Heart right ventricle (tissue), 16 donors: Measurements from ENCODE around the gene PLCL2. TPM values are rescaled to one million over a fixed set of nuclear protein-coding genes. Genes with fewer than 3 reads are reported as not detected.
A peak's percentile ranks its signal among the peaks of the same experiment; 100 is the strongest.

ENCODE experiments used
- ATAC-seq, 8 donors: fragments of 200-7000 bp; cut with Tn5 transposase; one replicate each; pipeline ENCODE4 v1.9.1; 2020; ENCODE audit warnings: mild to moderate bottlenecking in 8 of 8, moderate library complexity in 8 of 8, moderate number of reproducible peaks in 1 of 8
- DNase-seq, 2 donors: peaks; one replicate each; pipeline ENCODE4 v3.0.0-alpha.2; 2020
- H3K27ac ChIP-seq, 10 donors: fragments of 200-600 bp; sonication (generic) in 2 of 10; one replicate each; pipeline versions ENCODE4 v1.5.0 to v1.8.0; 2020 to 2022; ENCODE audit warnings: mild to moderate bottlenecking in 3 of 10
- H3K27me3 ChIP-seq, 7 donors: fragments of 200-600 bp; one replicate each; pipeline ENCODE4 v1.8.0; 2021 to 2022; ENCODE audit warnings: mild to moderate bottlenecking in 2 of 7
- H3K36me3 ChIP-seq, 9 donors: fragments of 200-600 bp; sonication (generic) in 1 of 9; one replicate each; pipeline versions ENCODE4 v1.5.0 to v1.8.0; 2020 to 2022; ENCODE audit warnings: mild to moderate bottlenecking in 2 of 9
- H3K4me1 ChIP-seq, 9 donors: fragments of 200-600 bp; sonication (generic) in 1 of 9; one replicate each; pipeline versions ENCODE4 v1.5.0 to v1.8.0; 2020 to 2022; ENCODE audit warnings: mild to moderate bottlenecking in 4 of 9
- H3K4me3 ChIP-seq, 10 donors: fragments of 200-600 bp; sonication (generic) in 2 of 10; one replicate each; pipeline versions ENCODE4 v1.5.0 to v1.8.0; 2020 to 2022; ENCODE audit warnings: mild to moderate bottlenecking in 7 of 10, moderate library complexity in 2 of 10
- H3K9me3 ChIP-seq, 11 donors: fragments of 200-600 bp in 10 of 11; sonication (generic) in 2 of 11; one replicate each; pipeline versions ENCODE4 v1.5.0 to v1.8.0; 2013 to 2022; ENCODE audit warnings: mild to moderate bottlenecking in 2 of 11, control low read depth in 1 of 11, moderate library complexity in 1 of 11
- CTCF ChIP-seq, 9 donors: fragments of 200-600 bp; sonication (generic) in 2 of 9; IDR thresholded peaks; one replicate each; pipeline versions ENCODE4 v1.5.0 to v1.8.0; 2021 to 2022; ENCODE audit warnings: antibody characterized with exemption in 9 of 9, mild to moderate bottlenecking in 5 of 9, moderate library complexity in 1 of 9
- WGBS, 2 donors: extraction: QIAGEN DNeasy Blood & Tissue Kit; methylation state at CpG; one replicate each; pipeline ENCODE4 v1.1.7; 2013; ENCODE audit warnings: inconsistent platforms in 1 of 2; 5-methylcytosine and 5-hydroxymethylcytosine counted together
- intact Hi-C, 10 donors: fragments of 100-400 bp; cut with DNase I; formaldehyde crosslinking; loops; one replicate each; pipeline versions ENCODE4 v1.11.1 to v1.14.2; 2022
- polyA plus RNA-seq, 2 donors: library from polyadenylated mRNA; stranded (reverse); fragments of 200-250 nt; gene quantifications; one replicate each; pipeline ENCODE4 v1.2.3, GENCODE V29; 2013
- total RNA-seq, 10 donors: library from RNA; stranded (reverse); fragmentation: NEBNext Ultra II Directional in 3 of 10; extraction: Animal tissue kit (Norgen Biotek cat#: 25700) in 3 of 10; gene quantifications; one replicate each; pipeline versions ENCODE4 v1.2.1 to v1.2.4, GENCODE V29; 2021 to 2023
- donor health status: Arrhythmogenic right ventricular cardiomyopathy.
- donor health status: ischemic (EF 13 %, LVEDD 7.1; RV severe dilation, severe dysfunction).
- donor health status: healthy with polysubstance abuse.
- donor health status: DM: no; HTN: yes; CAD: no.
- donor health status: DM: no; HTN: no; CAD: no.
- donor health status: ischemic (EF 25% LVEDD 6.9; RV normal size, moderate dysfunction).
- donor health status: ischemic (EF 25% LVEDD 5.7; RV mildly dilated, moderate dysfunction).
- donor health status: healthy.
- donor health status: DM: yes; HTN: yes; CAD: no.
- donor health status: Ischemic cardiomyopathy.
- donor health status: ischemic (EF 35%, LVEDD 5.7; RV mildly dilated, moderate dysfunction).
- donor health status: nonischemic (EF 11% LVEDD 7.7; RV severe dilation, severe dysfunction).
- donor health status: DM: yes; HTN: yes; CAD: no.
- donor health status: PGD.
- donor health status: ischemic (EF 29% LVEDD 5.4; RV normal size, mild dysfunction).
- donor health status: nonischemic (EF 23%, LVEDD 6.1; RV moderate dilation, normal function).

Gene PLCL2
- total and polyA plus RNA-seq, 12 donors = 8.7 to 79.8 (median 53.0) TPM

DNA sequence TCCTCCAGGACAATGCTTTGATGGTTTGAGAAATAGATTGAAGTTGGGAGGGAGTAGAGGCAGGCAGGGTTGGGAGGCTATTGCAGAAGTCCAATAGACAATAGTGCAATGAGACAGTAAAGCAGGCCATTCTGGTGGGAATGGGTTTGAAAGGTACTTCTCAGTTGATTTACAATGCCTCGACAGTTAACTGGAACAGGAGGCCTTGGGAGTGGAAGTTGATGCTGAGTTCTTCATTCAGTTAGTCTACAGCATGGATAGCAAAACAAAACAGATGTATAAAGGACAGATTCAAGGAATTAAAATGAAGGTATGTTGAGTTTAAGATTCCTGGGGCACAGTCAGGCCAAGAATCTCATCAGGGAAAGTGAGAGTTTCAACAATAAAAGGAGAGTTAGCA is 6.8 kb upstream of the PLCL2 start:
- ATAC-seq (no peak), DNase-seq (no peak)
- Histone ChIP-seq H3K9me3 (no peaks in the 10 kb centered on the region), H3K4me3 (no peak overlapping the region), H3K4me1 (peaks cover 0 to 37% (median 4%) of the 10 kb centered on the region in 9 donors), H3K27ac (no peak overlapping the region), H3K36me3 (no peaks in the 10 kb centered on the region), H3K27me3 (no peaks in the 10 kb centered on the region)
- 93 to 97% methylated on average over 1 of the region's 1 CpG for WGBS, 2 donors
- intact Hi-C loops = loop anchor here in 1 of 10 donors (5.0 to 10.0 kb wide), 2 partner anchors 41 to 273 kb away; partner anchors contain the start of gene DAZL
- no peak for TF ChIP-seq CTCF (IDR thresholded peaks at IDR 0.05)

- WGBS, 2 donors = 52 to 63% methylated on average over 6 of the region's 6 CpGs
- DNase-seq (peak; percentile 40 to 45), ATAC-seq (peak in 7 of 8 donors; percentile 16 to 75 (median 63))
- H3K9me3 ChIP-seq = no peaks in the 10 kb centered on the region
- H3K36me3 ChIP-seq = no peaks in the 10 kb centered on the region
- peaks cover 0 to 45% (median 16%) of the 10 kb centered on the region in 9 donors for H3K4me1 ChIP-seq
- intact Hi-C loops = loop anchor here in 9 of 10 donors (2.0 to 10.0 kb wide), 13 partner anchors 40 to 353 kb away; partner anchors contain the start of gene DAZL (in 4 of the 9)
- no peaks in the 10 kb centered on the region for H3K27me3 ChIP-seq
- H3K27ac ChIP-seq = peak overlapping the region; percentile 31 to 98 (median 96)
- TF ChIP-seq CTCF (IDR thresholded peaks at IDR 0.05) = no peak
- H3K4me3 ChIP-seq = no peak overlapping the region
Observed at GRCh38 chr3:16881896-16882630, 2.7 kb upstream of the PLCL2 start.

DNA sequence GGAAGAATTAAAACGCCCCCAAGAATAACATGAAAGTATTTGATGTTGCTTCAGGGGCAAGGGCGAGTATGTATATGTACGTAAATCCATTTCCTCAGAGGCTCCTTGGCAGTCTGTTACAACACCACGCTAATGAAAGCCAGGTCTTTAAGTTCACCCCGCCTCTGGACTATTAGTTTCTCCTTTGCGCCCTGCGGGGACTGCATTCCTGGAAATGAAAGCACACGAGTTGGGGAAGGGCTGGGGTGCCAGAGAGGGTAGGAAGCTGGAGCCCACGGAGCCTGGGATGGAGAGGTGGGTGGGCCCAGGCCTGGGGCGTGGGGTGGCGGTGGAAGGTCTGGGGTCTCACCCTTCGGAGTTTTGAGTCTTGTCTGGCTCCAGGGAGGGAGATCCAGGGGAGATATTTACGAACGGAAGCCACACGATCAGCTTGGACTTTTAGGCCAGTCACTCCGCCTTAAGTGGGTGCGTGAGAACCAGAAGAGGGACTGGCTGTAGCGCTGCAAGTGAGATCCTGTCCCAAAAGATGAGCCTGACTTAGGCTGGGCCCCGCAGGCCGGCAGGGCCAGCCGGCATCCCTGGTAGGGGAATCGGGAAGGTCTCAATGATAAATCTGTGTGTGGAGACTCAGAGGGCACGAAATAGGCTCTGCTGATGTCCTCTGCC is 1.6 kb upstream of the PLCL2 start:
- H3K9me3 ChIP-seq = no peaks in the 10 kb centered on the region
- peaks cover 6 to 57% (median 27%) of the 10 kb centered on the region in 9 donors for H3K4me1 ChIP-seq
- peak overlapping the region in 4 of 10 donors; percentile 76 to 93 (median 82) for H3K4me3 ChIP-seq
- 64 to 73% methylated on average over 23 of the region's 23 CpGs for WGBS, 2 donors
- DNase-seq (no peak), ATAC-seq (peak in 6 of 8 donors; percentile 1 to 27 (median 16))
- no peaks in the 10 kb centered on the region for H3K27me3 ChIP-seq
- TF ChIP-seq CTCF (IDR thresholded peaks at IDR 0.05) = no peak
- intact Hi-C loops = loop anchor here in 9 of 10 donors (2.0 to 10.0 kb wide), 13 partner anchors 41 to 352 kb away; partner anchors contain the start of gene DAZL (in 4 of the 9)
- H3K27ac ChIP-seq = peak overlapping the region; percentile 85 to 98 (median 96)
- no peaks in the 10 kb centered on the region for H3K36me3 ChIP-seq

GRCh38 chr3:16883723-16884083 is 1.1 kb upstream of the PLCL2 start:
- H3K4me1 ChIP-seq = peaks cover 6 to 60% (median 33%) of the 10 kb centered on the region in 9 donors
- no peaks in the 10 kb centered on the region for H3K9me3 ChIP-seq
- WGBS, 2 donors = 52 to 58% methylated on average over 16 of the region's 16 CpGs
- intact Hi-C loops = loop anchor here in 9 of 10 donors (2.0 to 10.0 kb wide), 14 partner anchors 41 to 351 kb away; partner anchors contain the start of gene DAZL (in 4 of the 9)
- no peak for DNase-seq
- ATAC-seq = peak in 7 of 8 donors; percentile 1 to 39 (median 7)
- peak overlapping the region in 9 of 10 donors; percentile 76 to 97 (median 88) for H3K4me3 ChIP-seq
- peak overlapping the region; percentile 85 to 98 (median 96) for H3K27ac ChIP-seq
- no peak for TF ChIP-seq CTCF (IDR thresholded peaks at IDR 0.05)
- H3K27me3 ChIP-seq = no peaks in the 10 kb centered on the region
- no peaks in the 10 kb centered on the region for H3K36me3 ChIP-seq
